D721Med (cell line): ENCODE measurements around the gene MTHFSD.

ENCODE experiments used
- DNase-seq: peaks from one replicate; pipeline ENCODE4 v3.0.0; 2011; ENCODE audit warnings: low spot score; ENCODE audit not compliant: insufficient read length
- FAIRE-seq: peaks from 2 replicates; lab custom pipeline; 2011; peaks lifted over from hg19 to GRCh38; lab: Jason Lieb, UNC
- CTCF ChIP-seq: IDR thresholded peaks from 2 replicates; pipeline ENCODE4 v1.5.1; 2012; ENCODE audit warnings: mild to moderate bottlenecking, control low read depth; ENCODE audit not compliant: insufficient read depth; ENCODE audit errors: missing control alignments

Gene MTHFSD, protein sequence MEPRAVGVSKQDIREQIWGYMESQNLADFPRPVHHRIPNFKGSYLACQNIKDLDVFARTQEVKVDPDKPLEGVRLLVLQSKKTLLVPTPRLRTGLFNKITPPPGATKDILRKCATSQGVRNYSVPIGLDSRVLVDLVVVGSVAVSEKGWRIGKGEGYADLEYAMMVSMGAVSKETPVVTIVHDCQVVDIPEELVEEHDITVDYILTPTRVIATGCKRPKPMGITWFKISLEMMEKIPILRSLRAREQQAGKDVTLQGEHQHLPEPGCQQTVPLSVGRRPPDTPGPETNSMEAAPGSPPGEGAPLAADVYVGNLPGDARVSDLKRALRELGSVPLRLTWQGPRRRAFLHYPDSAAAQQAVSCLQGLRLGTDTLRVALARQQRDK

GRCh38 chr16:86554917-86555703 lies at the start of gene MTHFSD:
Gene MTHFSD, minus strand, starts transcription at chr16:86555235. Its CDS starts 51 bp downstream, at chr16:86555184.
- peak; percentile 80 for DNase-seq
- no peak for FAIRE-seq
- no peak for TF ChIP-seq CTCF

DNA sequence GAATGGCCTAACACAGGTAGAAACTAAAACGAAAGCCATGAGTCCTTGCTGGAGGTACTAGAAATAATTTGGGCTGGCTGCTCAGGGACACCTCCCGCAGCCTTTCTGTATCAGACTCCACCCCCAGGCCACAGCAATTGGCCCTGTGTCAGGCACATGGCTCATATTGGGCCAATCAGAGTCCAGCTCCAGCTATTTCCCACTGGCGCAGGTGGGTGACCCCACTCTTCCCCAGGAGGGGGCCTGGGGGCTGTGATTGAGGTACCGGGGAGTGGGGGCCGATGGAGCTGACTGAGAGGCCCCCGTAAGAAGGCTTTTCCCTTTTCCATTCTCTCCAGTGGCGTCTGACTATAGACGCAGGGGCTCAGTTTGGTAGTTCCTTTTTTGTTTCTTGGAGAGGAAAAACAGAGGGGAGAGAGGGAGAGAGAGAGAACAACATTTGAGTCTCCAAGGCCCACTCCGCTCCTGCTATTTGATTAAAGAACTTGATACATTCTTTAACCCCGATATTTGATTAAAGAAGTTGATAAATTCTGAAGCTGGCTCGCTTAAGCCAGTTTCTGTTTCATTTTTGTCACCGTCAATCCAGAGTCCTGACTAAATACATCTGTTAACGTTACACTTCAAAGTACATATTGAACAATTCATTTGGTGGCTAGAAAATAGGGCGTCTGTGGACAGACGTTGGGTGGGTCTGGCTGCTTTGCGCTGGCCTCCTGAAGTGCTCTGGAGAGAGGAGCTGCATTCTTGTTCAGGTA lies 49.6 kb upstream of the MTHFSD start:
- FAIRE-seq, result no peak
- no peak for DNase-seq
- no peak for TF ChIP-seq CTCF

GRCh38 chr16:86602521-86602920 lies 47.5 kb upstream of the MTHFSD start:
- no peak for FAIRE-seq
- DNase-seq, result no peak
- TF ChIP-seq CTCF, result no peak

GRCh38 chr16:86601356-86601755 lies 46.3 kb upstream of the MTHFSD start:
- FAIRE-seq (no peak), DNase-seq (no peak)
- no peak for TF ChIP-seq CTCF

- TF ChIP-seq CTCF, result no peak
- no peak for FAIRE-seq
- DNase-seq, result no peak
These were observed 43.9 kb upstream of the MTHFSD start for GRCh38 chr16:86598607-86599565.

GRCh38 chr16:86597880-86598606 lies 43.0 kb upstream of the MTHFSD start:
- DNase-seq (no peak), FAIRE-seq (no peak)
- no peak for TF ChIP-seq CTCF
